ENCODE measurements around the gene EPN1.
A peak's percentile ranks its signal among the peaks of the same experiment; 100 is the strongest.

The EPN1 gene

DNA sequence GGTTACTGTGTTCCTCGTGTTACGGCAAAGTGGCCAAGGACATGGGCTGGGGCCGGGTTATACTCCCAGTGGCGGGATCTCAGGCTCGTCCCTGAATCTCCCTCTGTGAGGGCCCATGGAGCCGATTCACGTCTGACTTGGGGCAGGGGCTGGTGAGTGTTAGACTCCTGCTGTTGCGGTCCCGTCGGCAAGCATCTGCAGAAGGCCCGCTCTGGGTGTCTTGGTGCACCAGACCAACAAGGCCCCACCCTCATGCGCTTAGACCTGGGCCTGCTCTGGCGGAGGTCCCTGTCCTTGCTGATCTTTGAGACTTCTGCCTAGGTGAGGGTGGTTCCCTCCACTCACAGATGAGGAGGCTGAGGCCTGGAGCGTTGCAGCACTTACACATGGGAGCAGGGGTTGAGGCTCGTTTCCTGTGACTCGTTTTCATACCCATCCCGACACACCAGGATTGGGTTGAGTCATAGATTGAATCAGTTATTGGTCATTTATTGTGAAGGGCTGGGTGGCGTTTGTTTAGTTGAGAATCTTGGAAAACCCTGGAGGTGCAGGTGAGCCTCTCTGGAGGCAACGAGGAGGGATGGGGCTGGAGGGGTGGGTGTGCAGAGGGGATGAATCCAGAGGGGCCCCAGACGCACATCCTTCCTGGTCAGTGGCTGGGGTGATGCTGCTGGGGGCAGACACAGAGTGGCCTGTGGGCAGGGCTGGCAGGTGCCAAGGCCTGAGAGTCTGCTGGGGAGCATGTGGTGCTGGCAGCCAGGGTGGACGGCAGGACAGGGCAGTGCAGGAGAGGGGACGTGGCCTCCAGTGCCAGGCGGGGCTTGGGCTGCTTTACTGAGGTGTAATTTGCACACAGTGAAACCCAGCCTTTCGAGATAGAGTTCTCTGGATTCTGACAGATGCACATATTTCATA lies 4.6 kb downstream of the EPN1 start:
- peak; percentile 43 for DNase-seq (ENCODE audit: low read depth)

DNA sequence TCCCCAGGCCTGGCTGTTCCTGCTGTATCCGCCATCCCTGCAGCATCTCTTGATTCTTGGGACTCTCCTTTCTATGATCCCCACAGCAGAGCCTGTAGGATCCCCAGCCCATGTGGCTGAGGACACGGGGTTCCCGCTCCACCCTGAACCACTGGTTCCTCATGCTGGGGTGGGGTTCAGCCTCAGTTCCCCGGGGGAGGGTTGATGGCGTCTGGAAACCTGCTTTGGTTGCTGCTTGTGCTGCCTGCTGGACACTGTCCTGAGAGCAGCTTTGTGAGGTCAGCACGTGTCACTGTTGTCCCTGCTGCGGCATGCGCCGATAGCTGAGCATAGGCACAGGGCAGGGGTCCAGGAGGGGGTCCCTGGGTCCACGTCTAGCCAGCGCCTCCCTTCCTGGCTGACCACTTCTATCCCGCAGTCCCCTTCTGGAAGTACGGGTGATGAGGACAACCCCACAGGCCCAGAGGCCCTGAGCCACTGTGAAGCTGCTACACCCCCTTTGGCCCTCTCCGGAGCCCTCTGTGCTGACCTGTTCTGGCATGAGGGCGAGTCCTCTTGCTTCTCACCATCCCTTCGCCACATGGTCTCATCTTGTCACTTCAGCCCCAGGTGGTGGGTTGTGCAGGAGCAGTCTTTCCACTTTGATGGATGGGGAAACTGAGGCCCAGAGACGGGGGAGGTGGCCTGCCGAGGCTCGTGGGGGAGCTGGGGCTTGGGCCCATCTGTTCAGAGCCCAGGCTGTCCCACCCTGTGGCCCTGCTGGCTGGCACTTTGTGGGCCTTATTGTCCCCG lies 5.5 kb downstream of the EPN1 start:
- DNase-seq (ENCODE audit: low read depth) = no peak

DNA sequence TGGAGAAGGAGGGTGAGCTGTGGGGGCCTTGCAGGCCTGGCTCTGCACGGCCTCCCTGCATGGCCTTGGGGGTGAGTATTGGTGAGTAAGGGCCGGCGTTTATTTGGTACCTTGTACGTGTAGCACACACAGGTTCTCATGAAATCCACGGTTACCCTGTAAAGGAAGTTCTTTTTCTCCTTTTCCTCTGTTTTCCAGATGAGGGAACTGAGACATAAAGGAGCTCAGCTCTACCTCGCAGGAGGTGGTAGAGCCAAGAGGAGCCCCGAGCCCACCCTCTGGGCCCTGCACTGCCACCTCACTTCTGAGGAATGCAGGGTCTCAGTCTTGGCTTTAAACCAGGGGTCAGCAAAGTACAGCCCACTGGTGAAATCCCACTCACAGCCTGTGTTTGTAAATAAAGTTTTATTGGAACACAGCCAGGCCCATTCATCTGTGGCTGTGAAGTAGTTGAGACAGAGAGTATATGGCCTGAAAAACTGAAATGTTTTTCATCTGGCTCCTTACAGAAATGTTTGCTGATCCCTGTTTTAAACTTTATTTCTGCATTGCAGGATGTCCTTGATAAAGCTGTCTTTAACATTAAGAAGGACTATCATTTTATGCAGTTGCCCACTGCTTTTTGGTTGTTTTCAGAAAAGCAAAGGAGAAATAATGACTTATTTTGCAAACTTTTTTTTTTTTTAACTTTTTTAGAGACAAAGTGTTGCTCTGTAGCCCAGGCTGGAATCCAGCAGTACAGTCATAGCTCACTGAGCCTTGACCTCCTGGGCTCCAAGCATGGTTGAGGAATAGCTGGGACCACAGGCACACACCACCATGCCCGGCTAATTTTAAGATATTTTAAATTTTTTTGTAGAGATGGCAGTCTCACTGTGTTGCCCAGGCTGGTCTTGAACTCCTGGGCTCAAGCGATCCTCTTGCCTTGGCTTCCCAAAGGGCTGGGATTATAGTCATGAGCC lies 6.4 kb downstream of the EPN1 start:
- DNase-seq (ENCODE audit: low read depth) = no peak

DNA sequence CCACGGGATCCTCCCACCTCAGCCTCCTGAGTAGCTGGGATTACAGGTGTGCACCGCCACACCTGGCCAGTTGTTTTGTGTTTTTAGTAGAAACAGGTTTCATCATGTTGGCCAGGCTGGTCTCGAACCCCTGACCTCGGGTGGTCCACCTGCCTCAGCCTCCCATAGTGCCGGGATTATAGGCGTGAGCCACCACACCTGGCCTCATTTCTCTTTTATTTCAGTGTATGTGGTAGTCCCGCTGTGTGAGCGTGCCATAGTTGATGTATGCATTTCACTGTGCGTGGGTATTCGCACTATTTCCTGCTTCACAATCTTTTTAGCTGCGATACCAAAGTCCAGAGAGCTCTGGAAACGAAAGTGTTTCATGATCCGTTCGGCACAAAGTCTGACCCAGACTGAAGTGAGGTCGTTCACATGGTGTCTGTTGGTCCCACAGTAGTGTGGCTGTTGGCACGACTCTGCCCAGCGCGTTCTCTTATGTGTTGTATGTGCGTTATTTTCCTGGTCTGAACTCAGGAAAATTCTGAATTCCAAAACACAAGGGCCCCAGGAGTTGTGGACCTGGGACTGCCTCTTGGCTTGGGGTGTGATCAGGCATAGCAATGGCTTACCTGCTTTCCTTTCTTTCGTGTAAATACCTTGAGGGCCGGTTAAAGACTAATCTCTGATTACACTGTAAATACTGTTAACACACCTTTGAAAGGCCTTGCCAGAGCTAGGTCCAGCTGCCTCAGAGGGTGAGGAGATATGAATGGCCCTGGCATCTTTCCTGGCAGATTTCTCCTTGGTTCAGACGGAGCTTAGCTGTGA lies 8.6 kb downstream of the EPN1 start:
- no peak for DNase-seq (ENCODE audit: low read depth)

DNA sequence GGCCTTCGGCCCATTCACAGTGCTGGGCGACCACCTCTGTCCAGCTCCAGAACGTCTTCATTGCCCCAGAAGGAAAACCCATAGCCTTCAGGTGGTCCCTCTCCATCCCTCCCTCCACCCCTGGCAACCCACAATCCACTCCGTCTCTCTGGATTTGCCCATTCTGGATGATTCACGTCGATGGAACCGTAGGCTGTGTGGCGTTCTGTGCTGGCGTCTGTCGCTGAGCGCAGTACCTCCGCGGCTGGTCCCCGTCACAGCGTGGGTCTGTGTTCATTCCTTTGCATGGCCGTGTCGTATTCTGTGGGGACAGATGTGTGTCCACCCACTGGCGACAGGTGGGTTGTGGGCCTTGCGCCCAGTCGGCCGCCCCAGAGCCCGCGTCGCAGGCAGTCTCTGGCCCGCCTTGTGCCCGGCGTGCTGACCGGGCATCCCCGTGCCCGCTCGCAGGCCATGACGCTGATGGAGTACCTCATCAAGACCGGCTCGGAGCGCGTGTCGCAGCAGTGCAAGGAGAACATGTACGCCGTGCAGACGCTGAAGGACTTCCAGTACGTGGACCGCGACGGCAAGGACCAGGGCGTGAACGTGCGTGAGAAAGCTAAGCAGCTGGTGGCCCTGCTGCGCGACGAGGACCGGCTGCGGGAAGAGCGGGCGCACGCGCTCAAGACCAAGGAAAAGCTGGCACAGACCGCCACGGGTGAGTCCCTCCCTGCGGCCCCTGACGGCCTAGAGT lies 10.1 kb downstream of the EPN1 start:
- no peak for DNase-seq (ENCODE audit: low read depth)

DNA sequence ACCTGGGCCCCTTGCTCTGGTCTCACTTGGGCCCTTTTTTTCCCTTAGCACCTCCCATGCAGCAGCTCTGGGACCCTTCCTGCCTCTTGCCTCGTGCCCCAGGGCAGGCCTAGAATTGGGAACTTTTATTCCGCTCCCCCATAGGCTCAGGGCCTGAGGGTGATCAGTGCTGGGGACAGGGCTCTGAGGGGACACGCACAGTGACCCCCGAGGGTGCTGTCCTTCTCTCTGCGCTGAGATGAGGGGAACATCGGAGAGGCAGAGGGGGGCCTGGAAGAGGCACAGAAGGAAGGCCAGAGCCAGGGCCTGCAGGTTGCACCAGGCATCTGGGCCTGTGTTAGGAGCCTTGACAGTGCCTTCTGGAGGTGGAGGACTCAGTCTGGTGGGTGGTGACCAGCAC lies 10.8 kb downstream of the EPN1 start:
- no peak for DNase-seq (ENCODE audit: low read depth)

DNA sequence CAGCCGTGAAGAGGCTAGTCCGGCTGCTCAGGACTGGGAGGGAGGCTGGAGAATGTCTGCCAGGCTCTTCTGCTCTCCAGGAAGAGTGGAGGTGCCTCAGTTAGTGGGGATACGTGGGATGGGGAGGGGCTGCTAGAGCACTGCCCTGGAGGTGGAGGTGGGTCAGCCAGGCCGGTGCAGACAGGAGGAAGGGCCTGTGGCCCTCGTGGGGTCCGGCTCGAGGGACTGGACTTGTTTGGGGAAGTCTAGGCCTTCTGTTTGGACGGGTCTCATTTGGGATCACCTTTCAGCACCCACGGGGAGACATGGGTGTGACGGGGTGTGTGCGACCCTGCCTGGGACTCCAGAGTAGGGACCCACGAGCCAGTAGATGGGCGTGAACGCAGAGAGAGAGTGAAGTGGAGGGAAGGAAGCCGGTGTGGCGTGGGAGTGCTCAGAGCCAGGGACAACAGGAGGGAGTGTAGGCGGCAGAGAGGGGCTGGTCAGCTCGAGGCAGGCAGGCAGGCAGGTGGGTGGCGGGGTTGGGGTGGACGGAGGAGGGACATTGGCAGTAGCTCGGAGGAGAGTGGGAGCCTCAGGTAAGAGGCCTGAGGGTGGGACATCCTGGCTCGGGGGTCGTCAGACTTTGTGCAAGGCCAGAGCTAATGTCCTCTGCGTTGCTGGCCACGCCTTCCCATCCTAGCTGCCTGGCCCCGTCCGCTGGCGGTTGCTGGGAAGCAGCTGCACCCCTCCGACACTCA lies 11.5 kb downstream of the EPN1 start:
- DNase-seq (ENCODE audit: low read depth) = no peak

DNA sequence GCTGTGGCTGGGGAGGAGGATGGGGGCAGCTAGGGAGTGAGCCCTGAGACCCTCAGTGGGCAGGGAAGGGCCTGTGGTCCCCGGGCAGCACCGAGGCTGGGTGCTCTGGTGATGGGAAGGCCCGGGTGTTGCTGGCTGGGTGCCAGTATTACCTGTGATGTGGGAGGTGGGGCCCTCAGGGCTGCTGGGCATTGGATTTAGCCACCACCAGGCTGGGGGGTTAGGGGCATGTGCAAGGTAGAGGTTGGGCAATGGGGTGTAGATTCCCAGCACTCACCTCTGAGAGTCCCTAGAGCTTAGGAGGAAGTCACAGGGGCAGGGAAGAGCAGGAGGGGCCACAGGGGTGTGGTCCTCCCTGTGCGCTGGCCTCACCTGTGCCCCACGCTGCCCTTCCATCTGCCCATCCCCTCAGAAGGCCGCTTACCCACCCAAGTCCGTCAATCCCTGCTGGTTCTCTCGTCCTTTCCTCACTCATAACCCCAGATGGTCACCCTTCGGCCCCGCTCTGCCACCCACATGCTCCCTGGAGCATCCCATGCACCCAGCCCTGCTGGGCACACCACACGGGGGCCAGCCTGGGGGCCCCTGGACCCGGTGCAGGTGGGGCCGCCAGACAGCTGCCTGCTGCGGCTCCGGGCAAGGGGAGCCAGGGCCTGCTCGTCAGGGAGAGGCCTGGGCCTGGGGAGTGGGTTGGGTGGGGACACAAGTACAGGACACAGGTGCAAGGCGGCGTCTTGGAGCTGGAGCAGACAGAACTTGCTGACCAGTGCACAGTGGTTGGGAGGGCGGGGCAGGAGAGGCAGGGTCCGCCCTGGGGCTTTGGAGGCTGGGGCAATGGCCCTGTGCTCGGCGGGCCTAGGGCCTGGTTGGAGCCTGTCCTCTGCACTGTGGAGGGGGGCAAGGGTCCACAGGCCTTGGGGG lies 12.5 kb downstream of the EPN1 start:
- no peak for DNase-seq (ENCODE audit: low read depth)

DNA sequence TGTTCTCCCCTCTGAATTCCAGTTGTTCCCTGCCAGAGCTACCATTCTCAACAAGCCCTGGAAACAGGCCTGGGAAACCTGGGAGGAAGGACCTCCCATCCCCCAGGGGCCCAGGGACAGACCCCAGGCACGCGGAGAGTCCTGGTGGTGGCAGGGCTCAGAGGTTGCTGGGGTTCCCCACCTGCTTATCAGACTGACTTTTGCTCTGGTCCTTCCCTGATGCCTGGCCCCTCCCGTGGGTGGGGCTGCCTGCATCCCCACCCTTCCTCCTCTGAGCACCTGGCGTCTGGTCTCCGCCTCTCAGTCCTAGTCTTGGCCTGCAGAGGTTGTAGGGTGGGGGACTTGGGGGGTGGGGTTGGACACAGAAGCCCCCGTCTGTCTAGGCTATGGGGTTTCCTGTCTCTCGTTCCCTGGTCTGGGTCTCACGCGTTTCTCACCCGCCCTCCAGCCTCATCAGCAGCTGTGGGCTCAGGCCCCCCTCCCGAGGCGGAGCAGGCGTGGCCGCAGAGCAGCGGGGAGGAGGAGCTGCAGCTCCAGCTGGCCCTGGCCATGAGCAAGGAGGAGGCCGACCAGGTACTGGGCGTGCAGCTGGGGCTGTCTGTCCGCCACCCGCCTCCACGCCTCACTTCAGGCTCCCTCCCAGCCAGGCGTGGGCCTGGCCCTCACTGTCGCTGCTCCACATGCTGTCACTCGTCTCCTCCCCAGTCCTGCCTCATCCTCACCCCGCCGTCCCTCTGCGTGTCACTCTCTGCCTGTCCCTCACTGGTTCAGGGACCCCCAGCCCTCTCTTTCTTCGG lies 13.6 kb downstream of the EPN1 start:
- no peak for DNase-seq (ENCODE audit: low read depth)

DNA sequence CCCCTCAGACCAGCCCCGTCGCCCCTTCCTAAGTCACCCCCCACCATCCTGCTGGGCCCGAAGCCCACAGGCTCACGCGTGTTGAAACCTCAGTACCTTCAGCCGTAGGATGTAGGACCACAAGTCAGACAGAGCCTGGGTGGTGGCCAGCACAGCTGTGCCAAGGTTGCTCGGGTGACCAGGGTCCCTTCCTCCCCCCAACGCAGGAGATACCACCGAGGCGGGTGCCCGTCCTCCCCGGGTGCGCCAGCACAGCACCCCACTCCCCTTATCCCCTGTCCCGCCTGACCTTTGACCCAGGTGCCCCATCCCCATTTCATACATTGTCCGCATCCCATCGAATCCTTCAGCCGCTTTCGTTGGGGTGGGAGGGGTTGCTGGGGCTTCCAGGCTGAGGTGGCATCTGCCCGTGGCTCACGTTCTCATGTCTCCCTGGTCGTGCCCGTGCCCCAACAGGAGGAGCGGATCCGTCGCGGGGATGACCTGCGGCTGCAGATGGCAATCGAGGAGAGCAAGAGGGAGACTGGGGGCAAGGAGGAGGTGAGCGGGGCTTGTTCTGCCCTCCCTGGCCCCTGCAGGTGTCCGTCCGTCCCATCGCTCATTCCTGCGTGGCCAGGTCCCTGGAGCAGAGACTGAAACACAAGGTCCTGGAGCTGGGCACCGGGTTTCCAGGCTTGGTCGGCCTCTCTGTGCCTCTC lies 14.5 kb downstream of the EPN1 start:
- DNase-seq (ENCODE audit: low read depth) = no peak

DNA sequence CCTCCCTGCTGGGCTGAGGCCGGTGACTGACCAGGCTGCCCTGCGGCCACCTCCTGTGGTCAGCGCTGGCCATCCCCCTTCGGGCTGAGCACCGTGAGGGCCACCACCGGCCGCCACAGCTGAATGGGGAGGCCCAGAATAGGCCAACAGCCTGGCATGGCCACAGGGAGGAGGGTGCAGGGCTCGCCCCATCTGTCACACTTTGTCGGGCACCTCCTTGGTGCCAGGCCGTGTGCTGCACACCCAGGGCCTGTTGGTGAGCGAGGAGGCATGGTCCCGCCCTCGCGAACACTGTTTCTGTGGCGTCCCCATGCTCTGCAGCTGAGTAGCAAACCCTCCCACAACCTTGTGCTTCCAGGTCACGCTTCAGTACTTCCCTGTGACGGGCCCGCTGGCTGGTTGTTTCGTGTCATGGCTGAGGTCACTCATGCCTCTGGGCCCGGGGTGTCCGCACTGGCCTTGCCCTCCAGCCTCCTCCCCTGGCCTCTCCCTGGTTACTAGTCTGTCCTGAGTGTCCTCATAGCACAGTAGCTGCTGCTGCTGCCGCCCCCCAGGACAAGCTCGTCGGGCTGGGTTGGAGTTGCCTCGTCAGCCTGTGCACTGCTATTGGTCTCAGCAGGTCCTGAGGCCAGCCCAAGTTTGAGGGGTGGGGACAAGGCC lies 15.2 kb downstream of the EPN1 start:
- DNase-seq (ENCODE audit: low read depth) = no peak

DNA sequence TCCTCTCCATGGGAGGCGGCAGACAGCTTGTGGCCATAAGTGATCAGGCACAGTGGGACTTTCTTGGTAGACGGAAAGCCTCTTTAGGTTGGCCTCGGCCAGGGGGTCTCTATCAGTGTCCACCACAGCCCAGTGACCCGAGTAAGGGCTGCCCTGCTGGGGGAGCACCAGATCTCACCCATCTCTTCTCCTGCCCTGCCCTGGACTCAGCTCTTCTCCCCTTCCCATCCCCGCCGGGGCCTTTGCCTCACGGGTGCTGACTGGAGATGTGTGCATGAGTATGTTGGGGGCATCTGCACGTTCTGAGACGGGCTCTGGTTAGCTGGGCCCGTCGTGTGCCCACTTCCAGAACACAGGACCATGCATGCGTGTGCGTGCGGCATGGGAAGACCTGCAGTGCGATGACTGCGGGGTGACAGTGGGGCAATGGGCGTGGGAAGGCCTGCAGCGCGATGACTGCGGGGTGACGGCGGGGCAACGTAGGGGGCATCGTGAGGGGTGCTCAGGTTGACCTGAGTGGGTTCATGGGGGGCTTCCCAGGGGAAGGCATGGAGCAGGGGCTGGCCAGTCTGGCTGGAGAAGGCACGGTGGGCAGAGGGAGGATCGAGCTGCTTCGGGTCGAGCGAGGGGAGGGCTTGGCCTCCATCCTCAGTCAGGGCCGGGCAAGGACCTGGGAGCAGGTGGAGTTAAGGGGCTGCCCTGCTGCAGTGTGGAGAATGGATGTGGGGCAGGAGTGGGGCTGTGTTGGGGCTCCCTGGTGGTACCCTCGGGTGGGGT lies 15.9 kb downstream of the EPN1 start:
- DNase-seq (ENCODE audit: low read depth) = no peak

DNA sequence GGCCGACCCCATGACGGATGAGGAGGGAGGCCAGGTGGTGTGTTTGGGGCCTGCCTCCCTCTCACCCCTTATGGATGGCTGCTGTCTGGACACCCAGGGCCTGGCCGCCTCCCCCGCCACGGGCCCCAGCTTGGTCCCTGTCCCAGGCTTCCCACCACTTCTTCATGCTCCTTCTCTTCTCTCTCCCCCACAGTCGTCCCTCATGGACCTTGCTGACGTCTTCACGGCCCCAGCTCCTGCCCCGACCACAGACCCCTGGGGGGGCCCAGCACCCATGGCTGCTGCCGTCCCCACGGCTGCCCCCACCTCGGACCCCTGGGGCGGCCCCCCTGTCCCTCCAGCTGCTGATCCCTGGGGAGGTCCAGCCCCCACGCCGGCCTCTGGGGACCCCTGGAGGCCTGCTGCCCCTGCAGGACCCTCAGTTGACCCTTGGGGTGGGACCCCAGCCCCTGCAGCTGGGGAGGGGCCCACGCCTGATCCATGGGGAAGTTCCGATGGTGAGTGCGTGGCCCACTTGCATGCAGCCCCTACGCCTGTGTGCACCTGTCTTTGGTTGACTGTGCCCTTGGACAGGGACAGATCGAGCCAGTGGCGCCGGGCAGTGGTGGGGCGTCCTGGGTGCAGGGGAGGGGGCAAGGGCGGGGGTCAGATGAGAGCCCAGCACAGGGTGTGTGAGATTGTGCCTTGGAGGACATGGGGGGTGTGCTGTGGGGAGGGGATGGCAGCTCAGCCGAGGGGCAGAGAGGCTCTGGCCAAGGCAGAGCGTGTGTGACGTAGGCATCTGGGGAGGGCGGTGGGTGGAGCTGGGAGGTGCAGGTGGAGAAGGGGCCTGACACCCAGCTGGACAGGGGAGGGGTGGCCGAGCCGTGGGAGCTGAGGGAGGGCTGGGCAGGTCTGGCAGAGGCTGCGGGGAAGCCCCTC lies 16.8 kb downstream of the EPN1 start:
- DNase-seq (ENCODE audit: low read depth) = no peak

DNA sequence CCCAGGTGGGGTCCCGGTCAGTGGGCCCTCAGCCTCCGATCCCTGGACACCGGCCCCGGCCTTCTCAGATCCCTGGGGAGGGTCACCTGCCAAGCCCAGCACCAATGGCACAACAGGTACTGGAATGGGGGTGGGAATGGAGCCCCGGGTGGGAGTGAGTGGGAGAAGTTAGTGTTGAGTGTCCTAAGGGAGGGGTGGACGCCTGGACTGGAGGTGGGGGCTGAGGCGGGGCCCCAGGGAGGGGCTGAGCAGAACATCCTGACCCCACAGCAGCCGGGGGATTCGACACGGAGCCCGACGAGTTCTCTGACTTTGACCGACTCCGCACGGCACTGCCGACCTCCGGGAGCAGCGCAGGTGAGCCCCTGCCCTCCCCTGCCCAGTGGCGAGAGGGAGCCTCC lies 17.7 kb downstream of the EPN1 start:
- DNase-seq (ENCODE audit: low read depth) = no peak
